OCI-LY3 (cell line): ENCODE data around the gene SC5D.

Experiments
- EZH2phosphoT487 ChIP-seq: fragments of 200-600 bp; shearing (Covaris generic); IDR thresholded peaks from 2 replicates; pipeline ENCODE4 v1.6.1; 2018; ENCODE audit warnings: antibody characterized with exemption, mixed run types, low read depth
- TF ChIP-seq, protein P1 (sequence below): fragments of 200-600, 300-600 bp; sonication (generic); IDR thresholded peaks from 2 replicates; pipeline ENCODE4 v1.5.1; 2014; ENCODE audit warnings: antibody characterized with exemption, low read length, low read depth

DNA sequence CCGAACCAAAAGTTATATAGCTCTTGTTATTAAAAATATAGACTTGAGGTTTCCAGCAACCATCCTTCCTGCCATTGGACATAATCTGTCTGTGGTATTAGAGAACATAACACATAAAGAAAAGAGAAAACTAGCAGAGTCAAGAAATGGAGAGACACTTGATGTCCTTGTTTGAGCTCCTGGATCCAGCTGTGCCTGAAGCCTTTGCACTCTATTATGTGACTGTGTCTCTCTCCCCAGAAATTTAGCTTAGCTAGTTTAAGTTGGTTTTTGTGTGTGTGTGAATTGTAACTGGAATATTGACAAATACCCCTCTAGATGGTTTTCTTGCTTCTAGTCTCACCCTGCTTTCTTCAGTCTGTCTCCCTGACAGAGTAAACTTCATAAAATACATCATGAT lies 61.6 kb downstream of the SC5D start:
- TF ChIP-seq, protein P1, sequence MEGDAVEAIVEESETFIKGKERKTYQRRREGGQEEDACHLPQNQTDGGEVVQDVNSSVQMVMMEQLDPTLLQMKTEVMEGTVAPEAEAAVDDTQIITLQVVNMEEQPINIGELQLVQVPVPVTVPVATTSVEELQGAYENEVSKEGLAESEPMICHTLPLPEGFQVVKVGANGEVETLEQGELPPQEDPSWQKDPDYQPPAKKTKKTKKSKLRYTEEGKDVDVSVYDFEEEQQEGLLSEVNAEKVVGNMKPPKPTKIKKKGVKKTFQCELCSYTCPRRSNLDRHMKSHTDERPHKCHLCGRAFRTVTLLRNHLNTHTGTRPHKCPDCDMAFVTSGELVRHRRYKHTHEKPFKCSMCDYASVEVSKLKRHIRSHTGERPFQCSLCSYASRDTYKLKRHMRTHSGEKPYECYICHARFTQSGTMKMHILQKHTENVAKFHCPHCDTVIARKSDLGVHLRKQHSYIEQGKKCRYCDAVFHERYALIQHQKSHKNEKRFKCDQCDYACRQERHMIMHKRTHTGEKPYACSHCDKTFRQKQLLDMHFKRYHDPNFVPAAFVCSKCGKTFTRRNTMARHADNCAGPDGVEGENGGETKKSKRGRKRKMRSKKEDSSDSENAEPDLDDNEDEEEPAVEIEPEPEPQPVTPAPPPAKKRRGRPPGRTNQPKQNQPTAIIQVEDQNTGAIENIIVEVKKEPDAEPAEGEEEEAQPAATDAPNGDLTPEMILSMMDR = no peak
- no peak for TF ChIP-seq EZH2phosphoT487
